ENCODE results near the gene NAV3.

NAV3 gene

DNA sequence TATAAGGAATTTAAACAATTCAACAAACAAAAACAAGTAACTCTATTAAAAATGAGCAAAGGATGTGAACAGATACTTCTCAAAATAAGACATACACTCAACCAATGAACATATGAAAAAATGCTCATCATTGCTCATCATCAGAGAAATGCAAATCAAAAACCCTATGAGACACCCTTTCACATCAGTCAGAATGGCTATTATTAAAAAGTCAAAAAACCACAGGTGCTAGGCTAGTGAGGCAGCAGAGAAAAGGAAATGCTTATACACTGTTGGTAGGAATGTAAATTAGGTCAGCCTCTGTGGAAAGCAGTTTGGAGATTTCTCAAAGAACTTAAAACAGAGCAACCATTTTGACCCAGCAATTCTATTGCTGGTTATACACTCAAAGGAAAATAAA lies 52.0 kb downstream of the NAV3 start:
- Mint-ChIP-seq H3K9me3 (peaks cover 8% of the 10 kb centered on the region), H3K27ac (no peak overlapping the region), H3K4me3 (no peak overlapping the region), H3K36me3 (no peaks in the 10 kb centered on the region), H3K4me1 (no peaks in the 10 kb centered on the region)
- no peak for DNase-seq (ENCODE audit: low spot score in 2 of 2)
- ATAC-seq = no peak

DNA sequence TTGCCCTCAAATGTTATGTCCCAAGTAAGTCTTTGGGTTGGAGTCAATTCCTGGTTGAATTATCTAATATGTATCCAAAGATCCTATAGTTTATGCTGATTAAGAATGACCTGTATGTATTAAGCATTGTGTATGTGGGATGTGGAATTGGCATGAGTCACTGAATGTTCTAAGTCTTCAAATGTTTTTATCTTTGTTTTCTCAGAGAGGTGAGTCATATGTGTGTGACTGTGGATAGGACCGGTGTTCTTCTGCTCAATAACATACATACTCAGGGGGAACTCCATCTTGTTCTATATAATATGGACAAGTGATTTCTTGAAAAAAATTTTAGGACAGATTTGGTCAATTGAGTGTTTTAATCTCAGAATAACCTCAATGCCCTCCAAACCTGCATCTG lies 57.9 kb downstream of the NAV3 start:
- no peak overlapping the region for H3K27ac Mint-ChIP-seq
- no peaks in the 10 kb centered on the region for H3K36me3 Mint-ChIP-seq
- DNase-seq (ENCODE audit: low spot score in 2 of 2) = no peak
- H3K4me3 Mint-ChIP-seq = no peak overlapping the region
- H3K4me1 Mint-ChIP-seq = no peaks in the 10 kb centered on the region
- H3K9me3 Mint-ChIP-seq = peaks cover 13% of the 10 kb centered on the region
- ATAC-seq = no peak

DNA sequence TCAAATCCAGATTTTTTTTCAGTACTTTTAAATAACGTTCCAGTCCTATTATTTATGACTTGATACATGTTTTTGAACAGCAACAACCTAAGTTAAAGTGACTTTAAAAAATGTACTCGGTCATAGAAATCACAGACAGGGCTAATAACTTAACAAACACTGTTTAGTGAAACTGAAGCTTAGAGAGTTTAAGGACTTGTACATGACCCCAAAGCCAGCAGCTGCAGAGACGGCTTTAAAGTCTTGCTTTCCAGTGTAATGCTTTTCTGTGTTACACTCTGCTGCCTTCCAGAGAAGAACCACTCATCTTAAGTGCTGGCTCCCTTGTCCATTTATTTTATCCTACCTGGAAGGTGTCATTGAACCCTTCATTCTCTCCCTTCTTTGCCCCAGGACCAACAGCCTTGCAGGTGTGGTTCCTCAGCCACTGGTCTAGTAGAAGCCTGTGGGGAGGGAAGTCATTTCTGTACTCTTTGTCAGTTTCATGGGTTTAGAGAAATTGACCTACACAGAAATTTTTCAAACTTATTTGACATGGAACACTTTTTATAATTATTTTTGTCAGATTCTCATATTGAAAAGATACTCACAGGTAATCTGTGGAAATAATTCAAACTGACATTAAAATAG lies 60.9 kb downstream of the NAV3 start:
- ATAC-seq (no peak), DNase-seq (ENCODE audit: low spot score in 2 of 2) (no peak)
- Mint-ChIP-seq H3K27ac (no peak overlapping the region), H3K9me3 (peaks cover 8% of the 10 kb centered on the region), H3K36me3 (no peaks in the 10 kb centered on the region), H3K4me1 (no peaks in the 10 kb centered on the region), H3K4me3 (no peak overlapping the region)

DNA sequence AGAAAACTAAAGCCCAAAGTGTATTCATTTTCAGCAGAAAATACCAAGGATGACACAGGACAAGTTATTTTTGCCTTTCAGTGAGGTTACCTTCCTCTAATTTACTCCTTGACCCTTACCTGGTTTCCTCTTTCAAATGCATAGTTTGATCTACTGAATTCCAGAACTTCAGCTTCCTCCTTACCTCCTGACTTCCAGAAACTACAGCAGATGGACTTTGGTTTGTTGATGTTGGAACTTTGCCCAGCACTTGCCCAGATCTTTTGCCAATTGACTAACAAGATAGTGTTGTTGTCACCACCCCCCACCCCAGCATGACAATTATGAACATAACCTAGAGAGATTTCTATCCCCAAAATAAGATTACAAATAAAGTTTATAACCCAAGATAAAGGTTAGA lies 63.2 kb downstream of the NAV3 start:
- no peak for DNase-seq (ENCODE audit: low spot score in 2 of 2)
- H3K27ac Mint-ChIP-seq = no peak overlapping the region
- ATAC-seq = no peak
- H3K4me1 Mint-ChIP-seq = no peaks in the 10 kb centered on the region
- H3K9me3 Mint-ChIP-seq = peaks cover 4% of the 10 kb centered on the region
- H3K36me3 Mint-ChIP-seq = no peaks in the 10 kb centered on the region
- H3K4me3 Mint-ChIP-seq = no peak overlapping the region

DNA sequence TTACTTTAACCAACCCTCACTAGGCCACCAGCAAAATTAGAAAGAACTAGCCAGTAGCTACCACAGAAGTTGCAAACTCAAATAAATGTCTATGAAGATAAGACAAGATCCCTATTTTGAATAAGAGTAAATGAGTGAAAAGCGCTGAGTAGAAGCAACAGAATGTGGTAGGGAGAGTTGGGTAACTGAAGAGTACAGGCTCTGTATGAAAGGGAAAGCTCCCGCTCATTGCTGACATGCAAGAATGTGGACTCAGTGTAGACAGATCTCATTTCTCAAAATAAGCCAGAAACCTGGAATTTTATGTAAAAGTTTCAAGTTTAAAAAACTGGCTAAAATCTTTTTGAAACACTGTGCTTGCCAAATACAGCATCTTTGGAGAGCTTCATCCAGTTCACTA lies 63.9 kb downstream of the NAV3 start:
- ATAC-seq (no peak), DNase-seq (ENCODE audit: low spot score in 2 of 2) (no peak)
- peaks cover 3% of the 10 kb centered on the region for H3K9me3 Mint-ChIP-seq

DNA sequence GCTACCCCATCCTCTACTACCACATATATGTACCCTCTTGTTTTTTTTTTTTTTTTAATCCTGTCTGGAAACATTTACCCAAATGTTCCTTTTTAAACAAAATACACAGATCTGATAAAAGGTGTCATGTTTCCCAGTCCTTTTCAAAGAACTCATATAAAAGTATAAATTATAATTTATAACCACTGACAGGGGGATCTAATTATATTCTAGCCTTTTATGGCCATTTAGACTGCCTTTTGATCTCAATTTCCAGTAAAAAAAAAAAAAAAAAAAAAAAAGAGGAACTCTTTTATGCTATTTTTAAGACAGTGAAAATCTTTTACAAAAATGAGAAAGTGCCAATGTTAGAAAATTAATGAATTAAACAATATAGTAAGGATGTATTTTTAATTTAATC lies 65.0 kb downstream of the NAV3 start:
- Mint-ChIP-seq H3K36me3 (no peaks in the 10 kb centered on the region), H3K4me3 (no peak overlapping the region), H3K4me1 (no peaks in the 10 kb centered on the region), H3K27ac (no peak overlapping the region), H3K9me3 (peaks cover 3% of the 10 kb centered on the region)
- DNase-seq (ENCODE audit: low spot score in 2 of 2) (no peak), ATAC-seq (no peak)

More for the DNA sequence above, 63.9 kb downstream of the NAV3 start:
- Mint-ChIP-seq H3K27ac (no peak overlapping the region), H3K36me3 (no peaks in the 10 kb centered on the region), H3K4me3 (no peak overlapping the region), H3K4me1 (no peaks in the 10 kb centered on the region)

DNA sequence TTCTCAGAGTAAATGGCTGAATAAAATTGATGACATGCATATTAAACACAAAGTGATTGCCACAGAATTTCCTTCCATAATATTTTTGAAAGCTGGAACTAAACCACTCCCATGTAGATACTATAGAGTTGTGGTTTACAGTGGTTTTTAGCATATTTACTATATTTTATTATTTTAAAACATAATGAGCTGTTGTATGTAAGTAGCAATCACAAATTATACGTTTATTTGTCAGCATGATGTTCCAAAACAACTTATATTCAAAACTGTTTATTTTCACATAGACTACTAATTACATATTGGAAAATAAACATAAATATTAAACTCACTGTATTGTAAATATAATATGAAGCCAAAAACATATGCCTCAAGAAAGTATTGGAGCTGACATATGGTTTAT lies 77.2 kb downstream of the NAV3 start:
- DNase-seq (ENCODE audit: low spot score in 2 of 2) = no peak
- no peaks in the 10 kb centered on the region for H3K36me3 Mint-ChIP-seq

DNA sequence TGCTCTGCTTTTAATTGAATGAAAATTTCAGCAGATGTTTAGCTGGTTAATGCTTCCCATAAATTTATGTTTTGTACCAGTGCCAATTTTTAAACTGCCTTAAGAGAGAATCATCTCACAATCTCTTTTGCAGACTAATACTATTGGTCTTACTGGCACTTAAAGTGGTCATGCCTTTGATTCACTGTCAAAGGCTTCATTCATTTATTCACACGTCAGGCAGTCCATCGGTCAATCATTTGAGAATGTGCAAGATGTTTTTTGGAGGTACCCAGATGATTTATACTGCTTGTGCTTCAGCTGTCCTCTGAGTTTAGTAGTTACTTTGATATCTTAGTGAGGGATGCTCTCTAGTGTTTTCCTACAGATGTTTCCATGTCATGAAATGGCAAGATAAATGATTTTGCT lies 83.4 kb downstream of the NAV3 start:
- no peak for ATAC-seq
- no peak for DNase-seq (ENCODE audit: low spot score in 2 of 2)
- H3K4me1 Mint-ChIP-seq = no peaks in the 10 kb centered on the region
- H3K9me3 Mint-ChIP-seq = peaks cover 19% of the 10 kb centered on the region
- no peaks in the 10 kb centered on the region for H3K36me3 Mint-ChIP-seq
- no peak overlapping the region for H3K4me3 Mint-ChIP-seq
- H3K27ac Mint-ChIP-seq = no peak overlapping the region

More for the DNA sequence above, 77.2 kb downstream of the NAV3 start:
- no peak overlapping the region for H3K27ac Mint-ChIP-seq
- no peaks in the 10 kb centered on the region for H3K4me1 Mint-ChIP-seq
- no peak overlapping the region for H3K4me3 Mint-ChIP-seq
- peaks cover 14% of the 10 kb centered on the region for H3K9me3 Mint-ChIP-seq
- no peak for ATAC-seq

DNA sequence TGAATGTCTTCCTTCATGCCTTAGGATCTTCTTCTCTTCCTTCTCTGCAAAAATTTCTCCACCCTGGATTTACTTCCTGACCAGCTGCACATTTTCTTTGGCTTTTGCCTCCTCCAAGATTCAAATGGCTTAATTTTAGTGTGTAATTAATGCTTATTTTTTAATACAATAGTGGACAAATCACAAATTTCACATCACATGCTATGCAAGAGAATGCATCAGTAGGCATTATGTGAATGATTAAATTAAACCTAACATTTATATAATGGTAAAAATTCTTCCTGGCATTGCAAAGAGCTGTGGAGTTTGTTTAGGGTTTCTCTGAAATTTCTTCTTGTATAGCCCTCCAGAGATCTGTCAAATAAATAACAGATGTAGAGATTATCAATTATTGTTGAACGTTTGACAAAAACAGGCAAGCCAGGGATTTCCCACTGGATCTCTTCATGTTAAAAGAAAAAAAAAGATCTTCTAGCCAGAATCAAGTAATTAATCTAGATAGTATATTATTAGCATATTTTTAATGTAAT lies 84.4 kb downstream of the NAV3 start:
- Mint-ChIP-seq H3K36me3 (no peaks in the 10 kb centered on the region), H3K27ac (no peak overlapping the region), H3K9me3 (peaks cover 13% of the 10 kb centered on the region), H3K4me3 (no peak overlapping the region), H3K4me1 (no peaks in the 10 kb centered on the region)
- ATAC-seq = no peak
- no peak for DNase-seq (ENCODE audit: low spot score in 2 of 2)

DNA sequence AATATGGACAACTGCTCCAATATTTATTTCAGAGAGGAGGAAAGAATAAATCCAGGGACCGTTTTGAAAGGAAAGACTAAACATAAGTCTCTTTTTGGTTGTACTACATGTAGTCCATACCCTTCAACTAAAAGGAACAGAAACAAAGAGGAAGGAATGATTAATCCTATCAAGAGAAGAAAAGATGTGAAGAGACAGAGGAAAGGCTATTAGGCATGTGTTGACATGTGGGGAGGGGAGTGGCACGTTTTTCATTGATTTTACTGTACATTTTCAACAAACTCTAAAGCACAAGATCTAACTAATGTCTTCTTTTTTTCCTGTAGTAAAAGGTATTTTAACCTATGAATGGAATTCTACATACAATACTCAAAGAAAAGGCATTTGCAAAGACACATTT lies 85.6 kb downstream of the NAV3 start:
- Mint-ChIP-seq H3K9me3 (peaks cover 13% of the 10 kb centered on the region), H3K27ac (no peak overlapping the region), H3K4me1 (no peaks in the 10 kb centered on the region), H3K4me3 (no peak overlapping the region), H3K36me3 (no peaks in the 10 kb centered on the region)
- ATAC-seq (no peak), DNase-seq (ENCODE audit: low spot score in 2 of 2) (no peak)

DNA sequence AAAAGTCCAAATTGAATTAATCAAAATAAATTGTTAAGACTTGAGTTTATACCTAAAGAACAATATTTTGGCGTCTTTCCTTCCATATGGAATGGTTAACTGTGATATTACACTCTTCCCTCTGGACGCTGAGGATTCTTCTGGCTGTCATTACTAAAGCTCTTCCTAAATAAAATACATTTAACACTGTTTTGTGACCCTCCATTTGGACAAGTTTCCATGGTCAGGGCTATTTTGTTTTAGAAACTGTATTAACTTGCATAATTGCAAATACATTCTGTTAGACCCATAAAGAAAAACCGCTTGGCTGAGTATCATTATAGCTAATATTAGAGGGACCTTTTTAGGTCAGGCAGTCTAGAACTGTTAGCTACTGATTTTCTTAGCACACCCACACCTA lies 87.4 kb downstream of the NAV3 start:
- Mint-ChIP-seq H3K36me3 (no peaks in the 10 kb centered on the region), H3K4me3 (no peak overlapping the region), H3K4me1 (no peaks in the 10 kb centered on the region), H3K9me3 (peaks cover 13% of the 10 kb centered on the region), H3K27ac (no peak overlapping the region)
- ATAC-seq = no peak
- no peak for DNase-seq (ENCODE audit: low spot score in 2 of 2)

DNA sequence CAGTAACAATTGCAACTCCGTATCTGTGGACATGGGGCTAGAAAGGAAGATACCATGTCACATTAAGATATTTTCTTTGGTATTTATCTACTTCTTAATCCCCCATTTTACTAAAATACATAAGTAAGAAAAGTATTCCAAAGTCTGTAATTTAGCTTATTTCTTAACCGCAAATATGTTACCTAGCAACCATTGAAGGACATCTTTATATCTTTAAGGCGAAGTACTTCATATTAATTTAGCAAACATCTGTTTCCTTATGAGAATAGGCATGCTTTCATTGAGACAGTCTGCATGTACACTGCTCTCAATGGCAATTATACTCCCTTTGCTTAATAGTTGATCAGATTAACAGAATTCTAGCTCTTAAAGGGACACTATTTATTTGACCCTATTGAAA lies 88.8 kb downstream of the NAV3 start:
- H3K9me3 Mint-ChIP-seq = peaks cover 16% of the 10 kb centered on the region
- DNase-seq (ENCODE audit: low spot score in 2 of 2) (no peak), ATAC-seq (no peak)
- no peak overlapping the region for H3K27ac Mint-ChIP-seq
- no peaks in the 10 kb centered on the region for H3K36me3 Mint-ChIP-seq
- H3K4me3 Mint-ChIP-seq = no peak overlapping the region
- no peaks in the 10 kb centered on the region for H3K4me1 Mint-ChIP-seq

DNA sequence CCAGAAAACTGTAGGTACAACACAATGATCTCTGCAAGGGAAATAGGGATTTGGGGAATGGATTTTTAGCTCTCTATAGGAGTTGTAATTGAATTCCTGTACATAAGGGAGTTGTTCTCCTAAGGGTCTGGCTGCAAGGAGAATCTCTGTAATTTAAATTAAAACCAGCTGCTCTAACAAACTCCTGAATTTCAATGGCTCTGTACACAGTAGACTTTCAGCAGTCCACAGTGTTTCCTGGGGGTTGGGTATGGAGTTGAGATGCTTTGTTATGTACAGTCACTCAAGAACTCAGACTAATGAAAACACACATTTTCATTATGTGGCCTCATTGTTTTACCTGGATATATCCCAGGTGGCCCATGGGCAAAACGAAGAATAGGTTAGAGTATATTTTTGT lies 93.2 kb downstream of the NAV3 start:
- ATAC-seq (no peak), DNase-seq (ENCODE audit: low spot score in 2 of 2) (no peak)
- Mint-ChIP-seq H3K4me1 (no peaks in the 10 kb centered on the region), H3K27ac (no peak overlapping the region), H3K9me3 (peaks cover 5% of the 10 kb centered on the region), H3K4me3 (no peak overlapping the region), H3K36me3 (no peaks in the 10 kb centered on the region)

DNA sequence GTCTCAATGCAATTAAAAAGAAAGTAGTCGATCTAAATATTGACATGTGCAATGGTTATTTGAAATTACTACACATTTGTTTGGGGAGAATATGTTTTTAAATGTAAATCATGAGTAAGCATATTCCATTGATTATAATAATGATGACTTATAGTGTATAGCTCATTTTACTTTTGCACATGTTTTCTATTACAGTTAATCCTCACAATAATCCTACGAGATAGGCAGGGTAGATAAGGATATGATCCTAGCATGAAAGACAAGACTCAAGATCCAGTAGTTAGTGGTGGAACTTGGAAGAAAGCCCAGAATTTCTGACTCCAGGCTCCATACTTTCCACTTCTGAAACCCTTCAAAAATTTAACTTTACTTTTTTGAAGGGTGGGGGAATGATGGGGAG lies 94.0 kb downstream of the NAV3 start:
- DNase-seq (ENCODE audit: low spot score in 2 of 2) = no peak
- no peaks in the 10 kb centered on the region for H3K4me1 Mint-ChIP-seq
- peaks cover 5% of the 10 kb centered on the region for H3K9me3 Mint-ChIP-seq
- ATAC-seq = no peak
- H3K27ac Mint-ChIP-seq = no peak overlapping the region
- H3K36me3 Mint-ChIP-seq = no peaks in the 10 kb centered on the region
- H3K4me3 Mint-ChIP-seq = no peak overlapping the region

DNA sequence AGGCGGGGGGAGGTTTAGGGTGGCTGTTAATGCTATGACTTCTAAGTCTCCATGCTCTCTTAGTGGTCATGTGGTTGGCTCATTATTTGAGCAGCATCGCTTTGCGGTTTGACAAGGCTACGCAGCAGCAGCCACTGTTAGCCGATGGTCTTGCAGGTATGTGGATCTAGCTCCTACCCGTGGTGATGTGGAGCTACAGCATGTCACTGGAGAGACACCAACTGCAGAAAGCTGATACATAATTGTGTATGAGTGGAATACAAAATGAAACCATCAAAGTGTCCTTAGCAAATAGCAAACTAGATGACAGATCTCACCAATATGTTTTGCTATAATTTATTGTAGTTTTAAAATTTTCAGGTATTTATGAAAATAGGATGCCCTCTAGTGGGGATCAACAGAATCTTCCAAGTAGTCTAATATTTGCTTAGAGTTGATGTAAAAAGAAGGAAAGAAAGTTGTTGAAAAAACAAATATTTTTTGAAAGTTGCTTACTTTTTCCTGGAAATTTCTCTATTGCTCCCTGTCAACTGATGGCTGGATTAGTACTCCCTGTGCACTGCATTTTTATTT lies 94.9 kb downstream of the NAV3 start:
- Mint-ChIP-seq H3K4me3 (no peak overlapping the region), H3K9me3 (peaks cover 8% of the 10 kb centered on the region), H3K4me1 (no peaks in the 10 kb centered on the region), H3K36me3 (no peaks in the 10 kb centered on the region), H3K27ac (no peak overlapping the region)
- DNase-seq (ENCODE audit: low spot score in 2 of 2) (no peak), ATAC-seq (no peak)

DNA sequence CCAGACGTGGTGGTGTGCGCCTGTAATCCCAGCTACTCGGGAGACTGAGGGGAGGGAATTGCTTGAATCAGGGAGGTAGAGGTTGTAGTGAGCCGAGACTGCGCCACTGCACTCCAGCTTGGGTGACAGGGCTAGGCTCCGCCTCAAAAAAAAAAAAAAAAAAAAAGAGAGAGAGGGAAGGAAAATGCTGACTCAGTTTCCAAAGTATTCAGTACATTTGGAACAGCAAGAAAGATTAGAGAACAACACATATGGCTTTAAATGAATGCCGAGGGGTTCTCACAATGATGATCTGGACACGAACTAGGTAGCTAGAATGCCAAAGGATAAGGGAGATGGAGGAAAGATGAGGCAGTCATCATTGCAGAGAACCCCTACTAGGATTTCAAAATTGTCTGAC lies 97.4 kb downstream of the NAV3 start:
- no peaks in the 10 kb centered on the region for H3K4me1 Mint-ChIP-seq
- H3K9me3 Mint-ChIP-seq = peaks cover 10% of the 10 kb centered on the region
- no peak for ATAC-seq
- H3K27ac Mint-ChIP-seq = no peak overlapping the region
- H3K4me3 Mint-ChIP-seq = no peak overlapping the region
- DNase-seq (ENCODE audit: low spot score in 2 of 2) = no peak
- no peaks in the 10 kb centered on the region for H3K36me3 Mint-ChIP-seq
